EH (cell line): Measurements from ENCODE around the gene TNIP2.

Source experiments
- DNase-seq: peaks from one replicate; pipeline ENCODE4 v3.0.0-alpha.2; 2015; ENCODE audit warnings: low read depth

The TNIP2 gene

GRCh38 chr4:2755821-2756690 lies at the start of gene TNIP2:
Gene TNIP2, minus strand, starts transcription at chr4:2756336. Its CDS starts 47 bp downstream, at chr4:2756289.
- DNase-seq, result peak; percentile 84

- DNase-seq, result no peak
Measured at GRCh38 chr4:2804973-2805501, 48.9 kb upstream of the TNIP2 start.

- no peak for DNase-seq
Measured at GRCh38 chr4:2804449-2804972, 48.4 kb upstream of the TNIP2 start.

- peak; percentile 51 for DNase-seq
Measured at GRCh38 chr4:2803624-2804448, 47.7 kb upstream of the TNIP2 start.

GRCh38 chr4:2802618-2803531 lies 46.7 kb upstream of the TNIP2 start:
- no peak for DNase-seq

- DNase-seq, result peak; percentile 77
Measured at GRCh38 chr4:2800691-2801596, 44.8 kb upstream of the TNIP2 start.

GRCh38 chr4:2799971-2800690 lies 44.0 kb upstream of the TNIP2 start:
- no peak for DNase-seq

- no peak for DNase-seq
Measured at GRCh38 chr4:2799224-2799911, 43.2 kb upstream of the TNIP2 start.

GRCh38 chr4:2798399-2799223 lies 42.5 kb upstream of the TNIP2 start:
- DNase-seq, result no peak

GRCh38 chr4:2797545-2798305 lies 41.6 kb upstream of the TNIP2 start:
- DNase-seq, result no peak

- no peak for DNase-seq
Measured at GRCh38 chr4:2796849-2797544, 40.9 kb upstream of the TNIP2 start.

GRCh38 chr4:2795893-2796848 lies 40.0 kb upstream of the TNIP2 start:
- DNase-seq, result peak; percentile 89

- DNase-seq, result no peak
Measured at GRCh38 chr4:2795300-2795892, 39.3 kb upstream of the TNIP2 start.

- peak; percentile 86 for DNase-seq
Measured at GRCh38 chr4:2794486-2795299, 38.6 kb upstream of the TNIP2 start.
